NCI-H524 treated with DMSO at 0.1 percent for 48 hours (cell line): ENCODE results near the gene CABP2.
"Not testable (repeated sequence)": the region's sequence is repeated elsewhere in the genome, so short reads cannot be mapped to it uniquely, and the experiment has no call there.

Experiments
- DNase-seq: peaks from one replicate; lab custom pipeline; 2025; lab: John Stamatoyannopoulos, UW

CABP2 gene

DNA sequence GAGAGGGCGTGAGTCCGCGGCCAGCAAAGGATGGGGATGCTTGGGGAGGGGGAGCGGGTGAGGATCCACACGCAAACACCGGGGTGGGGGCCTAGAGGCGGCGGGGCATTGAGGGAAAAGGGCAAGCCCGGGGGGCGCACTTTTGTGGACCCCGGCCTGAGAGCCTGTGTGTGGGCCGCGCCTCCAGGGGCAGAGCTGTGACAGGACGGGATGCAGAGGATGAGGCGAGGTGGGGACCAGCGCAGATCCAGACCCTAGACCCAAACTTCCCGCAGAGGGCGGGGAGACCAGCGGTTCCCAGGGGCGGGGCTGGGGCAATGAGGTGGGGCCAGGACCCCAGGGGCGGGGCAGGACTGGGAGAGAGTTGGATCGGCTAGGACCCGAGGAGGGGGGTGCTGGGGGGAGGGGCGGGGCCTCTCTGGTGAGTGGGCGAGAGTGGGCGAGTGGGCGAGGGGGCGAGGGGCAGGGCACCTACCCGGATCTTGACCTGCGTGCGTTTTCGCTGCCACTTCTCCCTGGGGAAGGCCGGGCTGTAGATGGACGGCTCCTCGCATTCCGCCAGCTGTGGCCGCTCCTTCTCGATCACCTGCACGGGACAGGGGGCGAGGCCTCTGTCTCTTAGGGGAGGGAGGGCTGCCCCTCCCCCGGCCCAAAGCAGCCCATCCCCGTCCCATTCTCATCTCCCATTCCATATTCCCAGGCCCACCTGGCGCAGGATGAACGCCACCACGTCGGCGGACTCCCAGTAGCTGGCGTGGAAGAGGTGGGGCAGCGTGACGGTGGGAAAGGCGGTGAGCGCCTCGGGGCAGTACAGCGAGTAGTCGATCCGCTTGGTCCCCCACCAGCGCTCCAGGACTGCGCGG is 28.6 kb downstream of the CABP2 start:
- DNase-seq, result no peak

DNA sequence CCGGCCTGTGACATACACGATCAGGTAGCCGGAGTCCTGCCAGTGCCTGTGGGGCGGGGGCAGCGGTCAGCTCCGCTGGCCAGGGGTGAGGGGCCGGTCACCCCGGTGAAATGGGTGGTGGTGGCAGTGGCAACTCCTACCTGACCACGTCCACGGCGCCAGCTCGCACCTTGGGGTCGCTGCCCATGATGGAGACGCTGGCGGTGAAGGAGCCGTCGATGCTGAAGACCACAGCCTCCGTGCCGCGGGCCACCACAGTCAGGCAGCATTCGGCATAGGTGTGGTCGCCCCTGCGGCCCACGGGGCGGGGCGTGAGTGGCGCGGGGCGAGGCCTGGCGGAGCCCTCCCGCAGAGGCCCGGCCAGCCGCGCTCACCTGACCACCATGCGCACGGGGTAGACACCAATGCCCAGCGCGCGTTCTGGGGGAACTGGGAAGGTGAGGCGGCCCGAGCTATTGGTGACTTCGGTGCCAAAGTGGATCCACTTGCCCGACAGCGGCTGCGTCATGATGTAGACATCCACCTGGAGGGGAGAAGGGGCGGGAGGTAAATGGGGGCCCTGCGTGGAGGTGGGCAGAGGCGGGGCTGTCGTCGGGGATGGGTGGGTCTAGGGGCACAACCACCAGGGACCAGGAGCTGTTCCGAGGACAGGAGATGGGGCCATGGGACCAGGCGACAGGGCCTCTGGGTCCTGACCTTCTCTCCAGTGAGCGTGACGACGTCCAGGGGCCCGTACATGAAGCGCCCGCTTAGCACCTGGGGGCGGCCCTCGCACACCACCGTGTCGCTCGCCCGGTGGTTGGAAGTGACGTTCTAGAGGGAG is 29.5 kb downstream of the CABP2 start:
- no peak for DNase-seq

DNA sequence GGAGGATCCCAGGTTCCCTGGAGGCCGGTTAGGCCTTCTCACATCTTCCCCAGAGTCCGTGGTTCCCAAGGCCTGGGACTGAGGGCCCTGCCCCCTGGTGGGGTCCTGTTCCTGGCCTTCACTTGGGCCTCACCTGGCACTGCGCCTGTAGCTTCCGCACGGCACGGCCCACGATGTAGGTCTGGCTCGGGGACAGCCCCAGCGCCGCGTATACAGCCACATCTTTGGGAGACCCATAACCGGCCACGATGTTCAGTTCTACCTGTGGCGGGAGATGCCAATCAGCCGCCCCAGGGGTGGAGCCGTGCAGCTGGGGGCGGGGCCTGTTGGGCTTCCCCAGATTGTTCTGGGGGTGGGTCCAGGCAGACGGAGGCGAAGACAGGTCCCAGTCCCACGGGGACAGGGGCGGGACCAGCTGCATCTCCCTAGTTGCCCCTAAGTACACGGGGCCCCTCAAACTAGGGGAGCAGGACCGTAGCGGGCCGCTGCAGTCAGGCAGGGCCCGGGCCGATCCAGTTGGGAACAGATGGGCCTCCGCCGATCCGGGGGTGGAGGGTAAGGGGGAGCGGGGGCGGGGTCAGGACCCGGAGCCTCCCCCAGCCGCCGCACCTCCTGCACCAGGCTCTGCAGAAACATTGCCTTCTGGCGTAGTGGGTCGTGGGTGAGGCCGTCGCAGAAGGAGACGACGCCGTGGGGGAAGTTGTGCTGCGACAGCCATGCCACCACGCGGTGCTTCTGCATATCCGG is 30.3 kb downstream of the CABP2 start:
- DNase-seq, result no peak

DNA sequence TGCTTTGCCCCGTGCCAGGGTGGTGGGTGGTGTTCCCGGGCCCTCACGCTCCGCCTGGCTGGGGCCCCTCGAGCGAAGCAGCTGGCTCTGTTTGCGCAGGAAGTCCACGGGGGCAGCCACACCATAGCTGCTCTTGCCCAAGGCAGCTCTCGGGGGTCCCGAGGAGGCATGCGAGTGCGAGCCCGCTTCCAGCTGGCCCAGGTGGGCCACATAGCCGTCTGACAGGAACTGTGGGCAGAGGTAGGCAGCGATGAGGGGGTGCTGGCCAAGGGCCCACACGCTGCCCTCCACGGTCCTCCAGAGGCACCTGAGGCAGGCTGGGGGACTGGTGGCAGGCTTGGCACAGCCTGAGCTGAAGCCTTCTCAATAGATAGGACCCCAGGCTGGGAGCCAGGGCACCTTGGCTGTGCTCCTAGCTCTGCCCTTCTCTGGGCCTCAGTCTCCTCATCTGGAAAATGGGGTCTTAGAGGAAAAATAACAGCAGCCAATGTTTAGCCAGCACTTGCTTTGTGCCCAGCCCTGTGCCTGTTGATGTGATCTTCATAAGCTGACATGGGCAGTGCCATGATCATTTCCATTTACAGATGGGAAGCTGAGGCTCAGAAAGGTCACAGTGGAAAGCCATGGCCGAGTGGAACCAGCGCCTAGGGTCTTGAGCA is 31.0 kb downstream of the CABP2 start:
- no peak for DNase-seq

DNA sequence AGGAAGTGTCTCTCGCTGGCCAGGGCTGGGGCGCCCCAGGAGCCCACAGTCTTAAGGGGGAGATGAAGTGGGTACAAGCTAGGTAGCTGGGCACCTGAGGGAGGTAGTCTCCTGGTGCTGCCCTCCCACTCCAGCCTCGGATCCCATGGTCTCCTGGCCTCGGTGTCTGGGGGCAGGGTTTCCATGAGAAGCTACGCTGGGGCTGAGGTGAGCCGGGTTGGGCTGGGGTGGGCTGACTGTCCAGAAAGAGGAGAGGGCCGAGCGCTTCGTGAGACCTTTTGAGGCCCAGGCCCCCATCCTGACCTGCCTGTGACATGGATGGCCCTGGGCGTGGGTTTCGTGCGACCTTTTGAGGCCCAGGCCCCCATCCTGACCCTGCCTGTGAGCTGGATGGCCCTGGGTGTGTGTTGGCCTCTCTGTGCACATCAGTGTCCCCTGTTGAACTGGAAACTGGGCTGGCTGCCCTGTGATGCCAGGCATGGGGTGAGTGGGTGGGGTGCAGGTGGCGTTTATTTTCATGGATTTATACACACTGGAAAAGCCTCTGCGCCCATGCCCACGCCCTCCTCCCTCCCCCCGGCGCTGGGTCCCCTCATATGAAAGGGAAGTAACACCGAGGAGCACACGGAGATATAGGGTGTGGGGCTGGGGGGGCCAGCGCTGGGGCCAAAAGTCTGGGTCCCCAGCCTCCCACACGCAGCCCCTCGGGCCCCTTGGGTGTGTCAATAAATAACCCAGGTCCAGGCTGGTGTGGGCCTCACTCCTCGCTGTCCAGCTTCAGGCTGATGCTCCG is 31.8 kb downstream of the CABP2 start:
- no peak for DNase-seq

DNA sequence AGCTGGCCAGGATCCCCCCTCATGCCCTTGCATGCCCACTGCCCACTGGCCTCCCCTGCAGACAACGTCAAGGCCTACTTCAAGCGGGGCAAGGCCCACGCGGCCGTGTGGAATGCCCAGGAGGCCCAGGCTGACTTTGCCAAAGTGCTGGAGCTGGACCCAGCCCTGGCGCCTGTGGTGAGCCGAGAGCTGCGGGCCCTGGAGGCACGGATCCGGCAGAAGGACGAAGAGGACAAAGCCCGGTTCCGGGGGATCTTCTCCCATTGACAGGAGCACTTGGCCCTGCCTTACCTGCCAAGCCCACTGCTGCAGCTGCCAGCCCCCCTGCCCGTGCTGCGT is 32.5 kb downstream of the CABP2 start:
- no peak for DNase-seq

DNA sequence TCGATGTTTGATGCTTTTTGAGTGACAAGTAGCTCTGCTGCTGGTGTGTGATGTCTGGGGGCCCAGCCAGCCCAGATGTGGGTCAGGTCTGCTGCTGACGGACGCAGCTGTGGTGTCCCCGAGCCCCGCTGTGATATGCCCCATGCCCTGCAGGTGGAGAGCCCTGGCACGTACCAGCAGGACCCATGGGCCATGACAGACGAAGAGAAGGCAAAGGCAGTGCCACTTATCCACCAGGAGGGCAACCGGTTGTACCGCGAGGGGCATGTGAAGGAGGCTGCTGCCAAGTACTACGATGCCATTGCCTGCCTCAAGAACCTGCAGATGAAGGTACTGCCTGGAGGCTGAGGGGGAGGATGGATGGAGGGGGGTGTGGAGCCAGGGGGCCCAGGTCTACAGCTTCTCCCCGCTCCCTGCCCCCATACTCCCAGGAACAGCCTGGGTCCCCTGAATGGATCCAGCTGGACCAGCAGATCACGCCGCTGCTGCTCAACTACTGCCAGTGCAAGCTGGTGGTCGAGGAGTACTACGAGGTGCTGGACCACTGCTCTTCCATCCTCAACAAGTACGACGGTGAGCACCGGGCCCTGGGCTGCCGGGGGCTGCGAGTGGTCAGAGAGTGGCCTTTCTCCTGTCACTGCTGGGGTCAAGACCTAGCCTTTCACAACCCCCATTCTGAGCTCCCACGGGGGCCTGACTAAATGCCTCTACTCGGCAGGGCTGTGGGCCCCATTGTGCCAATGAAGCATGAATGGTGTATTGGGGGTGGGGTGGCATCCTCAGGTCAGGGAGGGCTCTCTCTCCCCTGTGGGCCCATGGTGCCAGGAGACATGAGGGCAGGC is 33.1 kb downstream of the CABP2 start:
- no peak for DNase-seq

DNA sequence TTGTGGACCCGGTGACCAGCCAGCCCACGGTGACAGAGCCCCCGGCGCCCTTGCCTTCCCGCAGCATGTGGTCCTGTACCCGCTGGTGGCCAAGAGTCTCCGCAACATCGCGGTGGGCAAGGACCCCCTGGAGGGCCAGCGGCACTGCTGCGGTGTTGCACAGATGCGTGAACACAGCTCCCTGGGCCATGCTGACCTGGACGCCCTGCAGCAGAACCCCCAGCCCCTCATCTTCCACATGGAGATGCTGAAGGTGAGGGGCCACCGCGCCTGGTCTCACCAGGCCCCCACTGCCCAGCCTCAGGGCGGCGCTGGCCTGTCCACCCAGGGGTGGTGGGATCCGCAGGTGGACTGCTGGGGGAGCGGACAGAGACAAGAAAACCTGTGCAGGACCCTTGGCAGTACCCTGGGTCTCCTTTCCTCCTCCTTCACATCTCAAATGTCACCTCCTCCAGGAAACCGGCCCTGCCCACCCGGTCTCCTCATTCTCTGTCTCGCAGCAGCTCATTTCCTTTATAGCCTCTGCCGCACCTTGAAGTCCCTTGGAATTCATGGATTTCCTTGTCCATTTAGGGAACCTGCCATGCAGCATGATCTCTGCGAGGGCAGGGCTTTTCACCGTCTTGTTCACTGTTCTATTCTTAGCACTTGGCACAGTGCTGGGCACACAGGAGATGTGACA is 33.9 kb downstream of the CABP2 start:
- DNase-seq, result no peak

DNA sequence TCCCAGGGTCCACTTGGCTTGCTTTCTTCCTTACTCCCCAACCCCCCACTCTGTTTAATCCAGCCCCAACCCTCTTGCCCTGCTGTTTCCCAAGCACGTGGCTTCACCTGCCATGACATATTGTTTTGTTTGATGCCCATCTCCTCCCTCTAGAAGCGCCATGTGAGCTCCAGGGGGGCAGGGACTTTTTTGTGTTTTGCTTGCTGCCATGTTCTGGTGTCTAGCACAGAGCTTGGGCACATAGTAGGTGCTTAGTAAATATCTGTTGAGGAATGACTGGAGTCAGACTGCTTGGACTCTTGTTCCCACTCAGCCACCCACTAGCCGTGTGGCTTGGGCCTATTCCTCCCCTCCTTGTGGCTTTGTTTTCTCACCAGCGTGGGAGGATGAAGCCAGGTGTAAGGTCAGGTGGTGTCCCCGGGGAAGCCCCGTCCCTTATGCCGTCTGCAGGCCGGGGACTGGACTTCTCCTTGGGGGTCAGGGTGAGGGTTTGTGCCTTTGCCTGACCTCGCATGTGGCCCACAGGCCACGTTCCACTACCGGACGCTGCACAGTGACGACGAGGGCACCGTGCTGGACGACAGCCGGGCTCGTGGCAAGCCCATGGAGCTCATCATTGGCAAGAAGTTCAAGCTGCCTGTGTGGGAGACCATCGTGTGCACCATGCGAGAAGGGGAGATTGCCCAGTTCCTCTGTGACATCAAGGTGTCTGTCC is 36.6 kb downstream of the CABP2 start:
- DNase-seq, result no peak

DNA sequence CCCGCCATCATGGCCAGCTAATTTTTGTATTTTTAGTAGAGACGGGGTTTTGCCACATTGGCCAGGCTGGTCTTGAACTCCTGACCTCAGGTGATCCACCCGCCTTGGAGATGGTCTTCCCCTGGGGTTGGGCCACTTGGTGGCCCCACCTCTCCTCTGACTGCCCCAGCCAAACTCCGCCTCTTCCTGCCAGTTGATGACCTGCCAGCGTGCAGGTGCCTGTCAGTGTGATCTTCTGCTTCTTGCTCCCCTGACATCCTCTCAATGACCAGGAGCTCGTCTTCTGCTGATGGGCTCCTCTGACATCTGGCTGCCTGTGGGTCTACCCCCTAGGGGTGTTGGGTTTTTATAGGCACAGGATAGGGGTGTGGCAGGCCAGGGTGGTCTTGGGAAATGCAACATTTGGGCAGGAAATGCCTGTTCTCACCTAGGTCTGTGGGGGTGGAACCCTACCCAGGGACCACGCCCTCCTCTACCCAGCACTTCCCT is 37.3 kb downstream of the CABP2 start:
- not testable (repeated sequence) for DNase-seq

DNA sequence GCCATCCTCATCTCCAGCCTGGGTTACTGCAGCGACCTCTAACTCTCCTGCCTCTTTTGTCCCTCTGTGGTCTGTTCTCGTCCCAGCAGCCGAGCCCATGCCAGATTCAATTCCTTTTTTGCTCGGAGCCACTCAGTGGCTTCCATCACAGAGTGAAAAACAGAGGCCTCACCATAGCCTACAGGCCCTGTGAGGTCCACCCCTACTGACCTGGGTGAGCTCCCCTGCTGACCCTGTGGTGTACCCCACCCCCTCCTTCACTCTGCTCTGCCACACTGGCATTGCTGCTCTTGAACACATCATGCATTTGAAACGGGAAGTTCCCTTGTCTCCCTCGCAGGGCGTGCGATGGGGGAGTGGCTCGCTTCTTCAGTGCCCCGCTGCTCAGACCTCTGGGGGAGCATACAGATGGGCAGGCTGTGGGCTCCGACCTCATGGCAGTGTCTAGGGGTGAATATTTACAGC is 38.4 kb downstream of the CABP2 start:
- no peak for DNase-seq

DNA sequence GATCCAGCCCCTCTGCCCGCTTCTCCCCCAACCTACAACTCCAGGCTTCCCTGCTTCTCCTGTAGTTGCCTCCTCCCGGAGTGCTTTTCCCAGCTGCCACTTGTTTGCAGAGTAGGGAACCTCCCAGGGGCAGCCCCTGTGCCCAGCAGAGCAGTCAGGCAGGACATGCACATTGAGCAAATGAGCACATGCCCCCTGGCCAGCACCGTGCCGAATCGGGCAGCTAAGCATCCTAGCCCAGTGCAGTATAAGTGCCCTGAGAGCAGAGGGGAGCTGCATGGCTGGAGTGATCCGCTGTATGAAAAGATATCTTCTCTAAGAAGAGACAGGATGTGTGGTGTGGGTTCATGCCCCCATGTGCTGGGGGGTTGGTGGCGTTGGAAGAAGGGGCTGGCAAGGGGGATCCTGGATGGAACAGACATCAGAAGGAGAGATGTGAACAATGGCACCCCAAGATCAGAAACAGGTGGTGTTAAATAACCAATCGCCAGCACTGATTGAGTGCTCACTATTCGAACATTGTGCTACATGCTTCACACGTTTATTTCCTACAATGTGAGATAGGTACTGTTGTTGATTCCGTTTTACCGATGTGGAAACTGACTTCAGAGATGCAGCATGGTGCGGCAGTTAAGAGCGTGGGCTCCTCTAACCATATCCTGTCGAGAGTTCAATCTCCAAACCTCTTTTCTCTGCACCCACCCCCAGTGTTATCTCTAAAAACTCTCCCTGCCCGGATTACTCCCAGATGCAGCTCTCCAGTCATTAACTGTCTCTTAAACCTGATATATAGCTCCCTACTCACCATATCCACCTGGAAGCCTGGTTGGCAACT is 39.2 kb downstream of the CABP2 start:
- no peak for DNase-seq

DNA sequence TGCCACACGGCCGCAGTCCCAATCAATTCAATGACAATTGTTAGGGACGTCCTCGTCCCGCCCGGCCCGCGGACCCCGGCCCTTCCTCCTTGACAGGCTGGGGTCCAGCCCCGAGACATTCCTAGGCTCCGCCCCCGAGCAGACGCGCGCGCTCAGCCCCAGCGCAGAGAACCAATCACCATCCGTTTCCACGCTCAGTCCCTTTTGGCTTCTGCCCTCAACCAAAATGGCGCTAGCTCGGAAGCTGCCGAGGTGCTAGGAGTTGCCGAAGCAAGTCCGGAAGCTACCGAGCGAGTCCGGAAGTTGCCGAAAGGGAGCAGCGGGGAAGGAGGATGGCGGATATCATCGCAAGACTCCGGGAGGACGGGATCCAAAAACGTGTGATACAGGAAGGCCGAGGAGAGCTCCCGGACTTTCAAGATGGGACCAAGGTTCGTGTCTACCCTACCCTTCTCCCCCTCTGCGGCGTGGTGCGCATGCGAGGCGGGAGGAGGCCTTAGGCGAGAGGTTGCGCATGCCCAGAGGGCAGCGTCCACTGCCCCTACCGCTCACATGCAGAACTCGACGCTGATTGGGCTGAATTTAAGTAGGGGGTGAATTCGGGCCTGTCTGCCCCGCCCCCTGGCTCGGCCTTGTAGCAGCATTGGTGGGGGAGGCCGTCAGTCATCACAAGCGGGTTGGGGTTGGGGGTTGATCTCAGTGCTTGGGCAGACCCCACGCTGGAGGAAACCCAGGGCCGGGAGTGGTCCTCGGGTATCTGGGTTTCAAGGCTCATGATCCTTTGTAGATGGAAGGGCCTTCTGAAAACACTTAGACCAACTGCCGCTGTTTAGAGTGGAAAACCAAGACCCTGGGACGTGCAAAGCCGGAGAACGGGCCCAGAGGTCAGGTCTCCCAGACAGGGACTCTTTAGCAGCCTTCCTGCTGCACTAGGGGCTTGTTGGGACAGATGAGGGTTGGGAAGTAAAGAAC is 40.1 kb downstream of the CABP2 start, which contains the start of gene AIP:
TSS of gene AIP (plus strand) at position 200 of the 972 bp plus-strand sequence. CDS start at position 333, 133 bp downstream.
- peak; percentile 72 for DNase-seq

DNA sequence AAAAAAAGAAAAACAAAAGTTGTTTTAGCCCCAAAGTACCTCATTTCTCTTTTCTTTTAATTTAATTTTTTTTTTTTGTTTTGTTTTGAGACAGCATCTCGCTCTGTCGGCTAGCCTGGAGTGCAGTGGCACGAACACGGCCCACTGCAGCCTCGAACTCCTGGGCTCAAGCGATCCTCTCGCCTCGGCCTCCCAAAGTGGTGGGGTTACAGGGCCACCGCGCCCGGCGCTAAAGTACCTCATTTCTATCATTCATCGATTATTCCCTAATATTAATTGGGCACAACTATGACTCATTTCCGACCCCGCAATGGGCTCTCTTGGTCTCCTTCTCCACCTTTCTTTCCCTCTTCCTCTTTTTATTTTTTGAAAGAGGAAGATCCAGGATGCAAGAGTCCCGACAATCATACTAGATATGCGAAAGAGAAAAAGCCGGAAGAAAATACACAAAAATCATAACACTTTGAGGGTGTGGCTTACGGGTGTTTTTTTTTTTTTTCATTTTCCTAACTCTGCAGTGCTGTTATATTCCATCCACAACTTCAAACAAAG is 40.9 kb downstream of the CABP2 start:
- no peak for DNase-seq

DNA sequence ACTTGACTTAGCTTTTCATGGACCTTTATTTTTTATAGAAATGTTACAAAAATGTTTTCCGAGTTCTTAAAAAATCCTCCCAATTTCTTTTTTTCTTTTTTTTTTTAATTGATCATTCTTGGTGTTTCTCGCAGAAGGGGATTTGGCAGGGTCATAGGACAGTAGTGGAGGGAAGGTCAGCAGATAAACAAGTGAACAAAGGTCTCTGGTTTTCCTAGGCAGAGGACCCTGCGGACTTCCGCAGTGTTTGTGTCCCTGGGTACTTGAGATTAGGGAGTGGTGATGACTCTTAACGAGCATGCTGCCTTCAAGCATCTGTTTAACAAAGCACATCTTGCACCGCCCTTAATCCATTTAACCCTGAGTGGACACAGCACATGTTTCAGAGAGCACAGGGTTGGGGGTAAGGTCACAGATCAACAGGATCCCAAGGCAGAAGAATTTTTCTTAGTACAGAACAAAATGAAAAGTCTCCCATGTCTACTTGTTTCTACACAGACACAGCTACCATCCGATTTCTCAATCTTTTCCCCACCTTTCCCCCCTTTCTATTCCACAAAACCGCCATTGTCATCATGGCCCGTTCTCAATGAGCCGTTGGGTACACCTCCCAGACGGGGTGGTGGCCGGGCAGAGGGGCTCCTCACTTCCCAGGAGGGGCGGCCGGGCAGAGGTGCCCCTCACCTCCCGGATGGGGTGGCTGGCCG is 45.7 kb downstream of the CABP2 start:
- not testable (repeated sequence) for DNase-seq
